Vagina (tissue), 2 donors: ENCODE results near the gene DNASE1L3.

ENCODE experiments used
- POLR2A ChIP-seq, 2 donors: fragments of 450-650 bp; IDR thresholded peaks; one replicate each; pipeline ENCODE4 v1.6.1; 2017; ENCODE audit warnings: antibody characterized with exemption in 2 of 2, mild to moderate bottlenecking in 2 of 2, moderate library complexity in 2 of 2
- POLR2AphosphoS5 ChIP-seq, 2 donors: sonication (generic); formaldehyde crosslinking; IDR thresholded peaks; one replicate each; pipeline ENCODE4 v1.9.0; 2017; ENCODE audit warnings: antibody characterized with exemption in 2 of 2, mild to moderate bottlenecking in 2 of 2, low read depth in 1 of 2; ENCODE audit not compliant: insufficient read depth in 1 of 2
- TF ChIP-seq, protein P1 (sequence below), 3 experiments: fragments of 450-650 bp in 2 of 3; fragments of 200-600 bp in 1 of 3; sonication (generic) in 1 of 3; IDR thresholded peaks; one replicate each; pipeline ENCODE4 v1.5.1; 2017 to 2019; ENCODE audit warnings: antibody characterized with exemption in 3 of 3, mild to moderate bottlenecking in 2 of 3, moderate library complexity in 2 of 3

DNA sequence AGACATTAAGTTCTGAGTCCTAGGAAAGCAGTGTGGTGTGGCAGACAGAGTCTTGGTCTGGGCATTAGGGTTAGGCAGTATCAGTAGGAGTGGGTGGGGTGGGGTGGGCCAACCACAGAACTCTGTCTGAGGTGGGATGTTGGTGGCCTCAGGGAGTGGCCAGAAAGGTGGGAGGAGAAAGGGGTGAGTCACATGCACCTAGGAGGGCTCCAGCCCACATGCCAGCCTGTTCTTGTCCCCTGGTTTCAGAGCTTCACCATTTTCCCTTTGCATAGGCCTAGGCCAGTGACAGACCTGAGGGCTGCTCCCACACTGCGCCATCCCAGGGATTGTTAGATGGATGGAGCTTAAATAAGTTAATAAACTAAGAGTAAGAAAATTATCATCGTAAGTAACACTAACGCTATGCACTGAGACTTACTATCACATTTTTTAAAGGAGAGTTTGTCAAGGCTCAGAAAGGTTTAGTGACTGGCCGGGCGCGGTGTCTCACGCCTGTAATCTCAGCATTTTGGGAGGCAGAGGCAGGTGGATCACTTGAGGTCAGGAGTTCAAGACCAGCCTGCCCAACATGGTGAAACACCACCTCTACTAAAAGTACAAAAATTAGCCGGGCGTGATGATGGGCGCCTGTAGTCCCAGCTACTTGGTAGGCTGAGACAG lies 33.8 kb downstream of the DNASE1L3 start:
- TF ChIP-seq, protein P1, sequence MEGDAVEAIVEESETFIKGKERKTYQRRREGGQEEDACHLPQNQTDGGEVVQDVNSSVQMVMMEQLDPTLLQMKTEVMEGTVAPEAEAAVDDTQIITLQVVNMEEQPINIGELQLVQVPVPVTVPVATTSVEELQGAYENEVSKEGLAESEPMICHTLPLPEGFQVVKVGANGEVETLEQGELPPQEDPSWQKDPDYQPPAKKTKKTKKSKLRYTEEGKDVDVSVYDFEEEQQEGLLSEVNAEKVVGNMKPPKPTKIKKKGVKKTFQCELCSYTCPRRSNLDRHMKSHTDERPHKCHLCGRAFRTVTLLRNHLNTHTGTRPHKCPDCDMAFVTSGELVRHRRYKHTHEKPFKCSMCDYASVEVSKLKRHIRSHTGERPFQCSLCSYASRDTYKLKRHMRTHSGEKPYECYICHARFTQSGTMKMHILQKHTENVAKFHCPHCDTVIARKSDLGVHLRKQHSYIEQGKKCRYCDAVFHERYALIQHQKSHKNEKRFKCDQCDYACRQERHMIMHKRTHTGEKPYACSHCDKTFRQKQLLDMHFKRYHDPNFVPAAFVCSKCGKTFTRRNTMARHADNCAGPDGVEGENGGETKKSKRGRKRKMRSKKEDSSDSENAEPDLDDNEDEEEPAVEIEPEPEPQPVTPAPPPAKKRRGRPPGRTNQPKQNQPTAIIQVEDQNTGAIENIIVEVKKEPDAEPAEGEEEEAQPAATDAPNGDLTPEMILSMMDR (IDR thresholded peaks at IDR 0.05), result no peak
- TF ChIP-seq POLR2A (IDR thresholded peaks at IDR 0.05) (no peak), POLR2AphosphoS5 (IDR thresholded peaks at IDR 0.05; ENCODE audit: insufficient read depth in 1 of 2, low read depth in 1 of 2) (no peak)
